GM18499 (cell line): ENCODE data around the gene CAND2.
"Not testable (repeated sequence)": the region's sequence is repeated elsewhere in the genome, so short reads cannot be mapped to it uniquely, and the experiment has no call there.

Experiments
- ATAC-seq: cut with Tn5 transposase; IDR thresholded peaks from one replicate; pipeline ENCODE4 v1.9.1; 2021; ENCODE audit warnings: moderate number of reproducible peaks; ENCODE audit not compliant: insufficient read depth, unreplicated experiment

CAND2 gene

DNA sequence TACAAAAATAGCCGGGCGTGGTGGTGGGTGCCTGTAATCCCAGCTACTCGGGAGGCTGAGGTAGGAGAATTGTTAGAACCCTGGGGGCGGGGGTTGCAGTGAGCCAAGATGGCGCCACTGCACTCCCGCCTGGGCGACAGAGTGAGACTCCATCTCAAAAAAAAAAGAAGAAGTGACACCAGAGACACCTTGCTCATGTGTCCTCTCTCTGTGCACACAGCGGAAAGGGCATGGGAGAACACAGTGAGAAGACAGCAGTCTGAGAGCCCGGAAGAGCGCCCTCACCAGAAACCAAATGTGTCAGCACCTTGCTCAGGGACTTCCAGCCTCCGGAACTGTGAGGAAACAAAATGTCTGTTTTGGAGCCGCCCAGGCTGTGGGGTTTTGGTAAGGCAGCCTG lies 85.4 kb downstream of the CAND2 start:
- ATAC-seq: not testable (repeated sequence)

DNA sequence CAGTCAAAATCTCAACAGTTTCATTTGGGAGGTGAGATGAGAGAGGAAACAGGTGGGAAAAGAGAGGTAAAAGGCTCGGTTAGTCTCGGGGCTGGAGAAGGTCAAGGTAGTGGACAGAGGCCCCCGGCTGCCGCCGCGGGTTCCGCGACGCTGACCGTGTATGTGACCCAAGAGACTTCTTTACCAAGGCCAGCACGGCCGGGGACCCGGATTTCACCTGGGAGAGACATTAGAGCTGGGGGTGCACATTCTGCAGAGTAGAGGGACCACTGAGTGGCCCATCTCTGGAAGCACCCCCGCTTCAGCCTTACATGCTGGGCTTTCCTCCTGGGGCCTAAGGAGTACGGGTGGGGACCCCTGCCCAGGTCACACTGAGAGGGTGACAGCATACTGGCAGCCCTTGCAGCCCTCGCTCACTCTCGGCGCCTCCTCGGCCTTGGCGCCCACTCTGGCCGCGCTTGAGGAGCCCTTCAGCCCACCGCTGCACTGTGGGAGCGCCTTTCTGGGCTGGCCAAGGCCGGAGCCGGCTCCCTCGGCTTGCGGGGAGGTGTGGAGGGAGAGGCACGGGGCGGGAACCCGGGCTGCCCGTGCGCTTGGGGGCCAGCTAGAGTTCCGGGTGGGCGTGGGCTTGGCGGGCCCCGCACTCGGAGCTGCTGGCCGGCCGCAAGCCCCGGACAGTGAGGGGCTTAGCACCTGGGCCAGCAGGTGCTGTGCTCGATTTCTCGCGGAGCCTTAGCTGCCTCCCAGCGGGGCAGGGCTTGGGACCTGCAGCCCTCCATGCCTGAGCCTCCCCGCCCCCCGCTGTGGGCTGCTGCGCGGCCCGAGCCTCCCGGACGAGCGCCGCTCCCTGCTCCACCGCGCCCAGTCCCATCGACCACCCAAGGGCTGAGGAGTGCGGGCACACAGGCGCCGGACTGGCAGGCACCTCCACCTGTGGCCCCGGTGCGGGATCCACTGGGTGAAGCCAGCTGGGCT lies 86.1 kb downstream of the CAND2 start:
- ATAC-seq: no peak

DNA sequence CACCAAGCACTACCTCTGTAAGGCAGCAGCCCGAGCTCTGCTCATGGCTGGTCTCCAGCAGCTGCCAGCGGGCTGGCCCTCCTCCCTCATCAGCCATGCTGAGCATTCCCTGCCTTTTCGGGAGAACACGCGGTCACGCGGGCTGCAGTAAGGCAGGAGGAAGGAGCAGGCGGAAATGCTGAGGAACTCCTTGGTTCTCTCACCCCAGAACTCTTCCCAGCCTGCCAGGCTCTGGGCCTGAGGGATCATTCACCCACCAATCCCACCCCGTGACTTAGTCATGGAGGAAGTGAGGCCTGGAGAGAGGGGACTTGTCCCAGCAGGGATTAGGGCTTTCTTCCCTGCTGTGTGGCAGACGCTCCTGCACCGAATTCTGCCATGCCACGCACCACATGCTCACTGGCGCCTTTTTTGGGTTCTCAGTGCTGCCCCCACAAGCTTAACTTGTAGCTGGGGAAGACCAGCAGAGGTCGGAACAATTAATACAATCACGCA lies 87.8 kb downstream of the CAND2 start:
- ATAC-seq: no peak
